Neural cell (in vitro differentiated cells): ENCODE measurements around the gene CCDC71.

Experiments
- CTCF ChIP-seq: fragments of 450-650 bp; IDR thresholded peaks from 2 replicates; pipeline ENCODE4 v1.5.1; 2014; ENCODE audit warnings: antibody characterized with exemption, mild to moderate bottlenecking, moderate library complexity; ENCODE audit not compliant: poor library complexity, severe bottlenecking
- POLR2AphosphoS5 ChIP-seq: IDR thresholded peaks from 2 replicates; pipeline ENCODE4 v1.6.1; 2012

DNA sequence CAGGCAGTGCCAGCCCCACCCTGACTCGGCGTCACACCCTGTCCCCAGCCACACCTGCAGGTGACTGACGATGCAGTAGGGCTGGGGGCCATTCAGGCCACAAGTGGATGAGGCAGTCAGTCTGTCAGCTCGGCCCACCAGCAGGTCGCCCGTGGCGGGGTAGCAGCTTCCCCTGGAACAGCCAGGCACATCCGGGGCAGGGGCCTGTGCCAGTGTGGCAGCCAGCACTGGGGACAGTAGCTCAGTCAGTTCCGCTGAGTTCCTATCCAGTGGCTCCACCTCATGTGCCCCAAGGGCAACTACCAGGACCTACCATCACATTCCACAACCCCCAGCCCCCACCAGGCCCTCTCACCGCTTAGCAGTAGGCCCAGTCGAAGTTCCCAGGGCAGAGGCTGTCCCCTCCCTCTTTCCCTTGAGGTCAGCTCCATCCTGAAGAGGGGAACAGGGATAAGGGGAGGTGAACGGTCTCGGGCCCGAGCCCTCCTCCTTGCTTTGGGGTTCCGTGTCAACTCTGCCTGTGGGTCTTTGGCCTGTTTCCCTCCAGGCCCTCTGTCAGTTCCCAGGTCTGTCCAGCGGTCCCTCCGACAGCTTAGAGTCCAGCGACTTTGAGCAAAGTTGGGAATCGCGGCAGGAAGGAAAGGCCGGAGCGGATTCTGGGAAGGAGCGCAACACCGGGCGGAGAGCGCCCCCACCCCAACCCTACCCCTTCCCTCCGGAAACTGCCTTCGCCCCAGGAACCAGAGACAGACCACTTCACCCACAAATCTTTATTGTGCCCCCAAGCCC, 33.5 kb downstream of the CCDC71 start, which contains the start of gene LAMB2:
- TF ChIP-seq CTCF = no peak
- TF ChIP-seq POLR2AphosphoS5 = no peak
